Mucosa of descending colon (tissue), 3 donors: ENCODE results near the gene DCK. TPM values are rescaled to one million over a fixed set of nuclear protein-coding genes. Genes with fewer than 3 reads are reported as not detected.

Experiments
- ATAC-seq: fragments of 200-7000 bp; cut with Tn5 transposase; one replicate; pipeline ENCODE4 v1.9.1; 2020; ENCODE audit warnings: mild to moderate bottlenecking, moderate library complexity
- DNase-seq, 3 donors: peaks; one replicate each; pipeline ENCODE4 v3.0.0-alpha.2; 2020
- H3K36me3 ChIP-seq: fragments of 200-600 bp; one replicate; pipeline ENCODE4 v1.8.0; 2021; ENCODE audit warnings: low read depth, mild to moderate bottlenecking
- H3K4me1 ChIP-seq: fragments of 200-600 bp; one replicate; pipeline ENCODE4 v1.8.0; 2021; ENCODE audit warnings: low read depth, mild to moderate bottlenecking
- H3K4me3 ChIP-seq: fragments of 200-600 bp; one replicate; pipeline ENCODE4 v1.8.0; 2021; ENCODE audit warnings: mild to moderate bottlenecking
- H3K9me3 ChIP-seq: fragments of 200-600 bp; one replicate; pipeline ENCODE4 v1.8.0; 2021; ENCODE audit warnings: mild to moderate bottlenecking
- intact Hi-C, 2 donors: fragments of 100-400 bp; cut with DNase I in 1 of 2; cut with micrococcal nuclease in 1 of 2; formaldehyde crosslinking; loops; one replicate each; pipeline versions ENCODE4 v1.11.0 to v1.11.1; 2022; cut with DNase I, micrococcal nuclease
- total RNA-seq, 3 donors: library from RNA; stranded (reverse); fragmentation: NEBNext Ultra II Directional in 2 of 3; extraction: Animal tissue kit (Norgen Biotek cat#: 25700) in 2 of 3; gene quantifications; one replicate each; pipeline versions ENCODE4 v1.2.1 to v1.2.4, GENCODE V29; 2021 to 2023
- TF ChIP-seq, protein P1 (sequence below): fragments of 200-600 bp; IDR thresholded peaks from one replicate; pipeline ENCODE4 v1.8.0; 2022; ENCODE audit warnings: antibody characterized with exemption, mild to moderate bottlenecking
- donor health status: DM: no; HTN: no; CAD: no; lungs with moderate emphysema.
- donor health status: DM: no; HTN: no; CAD: no.
- donor health status: DM: no; HTN: yes; CAD: no.

Gene DCK
- total RNA-seq, 3 donors from 2014 or later: 9.5 to 16.9 (median 11.1) TPM

DNA sequence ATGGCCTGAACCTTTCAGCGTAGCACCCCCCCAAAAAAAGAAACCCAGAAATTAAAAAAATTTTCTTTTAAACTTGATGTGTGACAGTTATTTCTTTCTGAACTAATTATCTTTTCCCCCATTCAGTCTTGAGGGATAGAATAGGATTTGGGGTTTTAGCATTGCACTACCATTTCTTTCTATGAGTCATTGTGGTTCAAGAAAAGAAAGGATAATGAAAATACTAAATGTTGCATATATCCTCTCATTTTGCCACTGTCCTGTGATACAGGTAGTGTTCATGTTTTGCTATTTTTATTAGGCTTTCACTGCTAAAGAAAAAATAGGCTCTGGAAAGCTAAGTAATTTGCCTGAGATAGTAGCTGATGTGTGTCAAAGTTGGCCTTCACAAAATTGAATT, 39.4 kb upstream of the DCK start:
- H3K9me3 ChIP-seq: no peaks in the 10 kb centered on the region
- H3K4me3 ChIP-seq: no peak overlapping the region
- no peaks in the 10 kb centered on the region for H3K36me3 ChIP-seq
- DNase-seq (no peak), ATAC-seq (no peak)
- TF ChIP-seq, protein P1, sequence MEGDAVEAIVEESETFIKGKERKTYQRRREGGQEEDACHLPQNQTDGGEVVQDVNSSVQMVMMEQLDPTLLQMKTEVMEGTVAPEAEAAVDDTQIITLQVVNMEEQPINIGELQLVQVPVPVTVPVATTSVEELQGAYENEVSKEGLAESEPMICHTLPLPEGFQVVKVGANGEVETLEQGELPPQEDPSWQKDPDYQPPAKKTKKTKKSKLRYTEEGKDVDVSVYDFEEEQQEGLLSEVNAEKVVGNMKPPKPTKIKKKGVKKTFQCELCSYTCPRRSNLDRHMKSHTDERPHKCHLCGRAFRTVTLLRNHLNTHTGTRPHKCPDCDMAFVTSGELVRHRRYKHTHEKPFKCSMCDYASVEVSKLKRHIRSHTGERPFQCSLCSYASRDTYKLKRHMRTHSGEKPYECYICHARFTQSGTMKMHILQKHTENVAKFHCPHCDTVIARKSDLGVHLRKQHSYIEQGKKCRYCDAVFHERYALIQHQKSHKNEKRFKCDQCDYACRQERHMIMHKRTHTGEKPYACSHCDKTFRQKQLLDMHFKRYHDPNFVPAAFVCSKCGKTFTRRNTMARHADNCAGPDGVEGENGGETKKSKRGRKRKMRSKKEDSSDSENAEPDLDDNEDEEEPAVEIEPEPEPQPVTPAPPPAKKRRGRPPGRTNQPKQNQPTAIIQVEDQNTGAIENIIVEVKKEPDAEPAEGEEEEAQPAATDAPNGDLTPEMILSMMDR: no peak
- intact Hi-C loops: no loop called here
- no peaks in the 10 kb centered on the region for H3K4me1 ChIP-seq

GRCh38 chr4:70956549-70957210, 36.8 kb upstream of the DCK start:
- ATAC-seq (no peak), DNase-seq (no peak)
- Histone ChIP-seq H3K9me3 (no peaks in the 10 kb centered on the region), H3K4me1 (no peaks in the 10 kb centered on the region), H3K4me3 (no peak overlapping the region), H3K36me3 (no peaks in the 10 kb centered on the region)
- TF ChIP-seq, protein P1: no peak
- intact Hi-C loops: no loop called here

DNA sequence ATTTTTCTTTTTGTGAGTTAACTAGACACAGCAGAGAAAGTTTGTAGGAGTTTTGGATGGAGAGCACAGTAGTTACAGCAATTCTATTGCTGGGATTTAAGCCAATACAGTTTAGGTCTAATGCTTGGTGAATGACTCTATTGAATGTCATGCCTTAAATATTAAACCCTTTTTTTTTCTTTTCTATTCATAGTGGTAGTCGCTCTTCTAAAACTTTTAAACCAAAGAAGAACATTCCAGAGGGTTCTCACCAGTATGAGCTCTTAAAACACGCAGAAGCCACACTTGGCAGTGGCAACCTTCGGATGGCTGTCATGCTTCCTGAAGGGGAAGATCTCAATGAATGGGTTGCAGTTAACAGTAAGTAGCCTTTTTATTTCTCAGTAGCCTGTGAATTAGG, 34.8 kb upstream of the DCK start:
- Histone ChIP-seq H3K9me3 (no peaks in the 10 kb centered on the region), H3K4me1 (no peaks in the 10 kb centered on the region), H3K36me3 (no peaks in the 10 kb centered on the region), H3K4me3 (no peak overlapping the region)
- DNase-seq (no peak), ATAC-seq (no peak)
- intact Hi-C loops: no loop called here
- TF ChIP-seq, protein P1: no peak

GRCh38 chr4:70969076-70969475, 24.4 kb upstream of the DCK start:
- Histone ChIP-seq H3K9me3 (no peaks in the 10 kb centered on the region), H3K4me1 (no peaks in the 10 kb centered on the region), H3K4me3 (no peak overlapping the region), H3K36me3 (no peaks in the 10 kb centered on the region)
- DNase-seq (no peak), ATAC-seq (no peak)
- TF ChIP-seq, protein P1: no peak
- intact Hi-C loops: no loop called here

DNA sequence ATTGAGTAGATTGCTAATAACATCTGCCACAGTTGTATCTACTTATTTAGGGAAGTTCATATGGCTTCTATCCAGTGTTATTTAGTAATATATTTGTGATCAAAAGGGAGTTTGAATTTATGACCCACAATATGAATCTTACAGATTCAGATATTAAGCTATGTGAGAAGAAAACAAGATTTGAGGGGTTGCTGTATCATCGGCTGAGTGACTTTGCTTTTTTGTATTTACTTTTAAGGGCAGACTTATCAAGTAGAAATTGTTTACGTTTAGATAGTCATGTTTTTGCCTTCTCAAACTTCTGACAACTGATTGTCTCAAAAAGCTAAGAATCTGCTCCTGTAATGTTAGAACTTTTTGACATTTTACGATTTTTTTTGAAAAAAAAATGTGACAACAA, 17.2 kb upstream of the DCK start:
- H3K4me1 ChIP-seq: no peaks in the 10 kb centered on the region
- no peaks in the 10 kb centered on the region for H3K9me3 ChIP-seq
- no peak overlapping the region for H3K4me3 ChIP-seq
- ATAC-seq (no peak), DNase-seq (no peak)
- intact Hi-C loops: no loop called here
- no peaks in the 10 kb centered on the region for H3K36me3 ChIP-seq
- TF ChIP-seq, protein P1: no peak
